Astrocyte (in vitro differentiated cells and primary cell): Measurements from ENCODE around the gene CPM.

Source experiments
- CTCF ChIP-seq: IDR thresholded peaks from 2 replicates; pipeline ENCODE4 v1.5.1; 2011; ENCODE audit warnings: low read depth, mild to moderate bottlenecking, inconsistent platforms, low read length, moderate library complexity; ENCODE audit not compliant: insufficient read depth
- EZH2 ChIP-seq: IDR thresholded peaks from 2 replicates; pipeline ENCODE4 v1.6.1; 2012; ENCODE audit warnings: mild to moderate bottlenecking, low read length, inconsistent platforms; ENCODE audit not compliant: insufficient read depth

DNA sequence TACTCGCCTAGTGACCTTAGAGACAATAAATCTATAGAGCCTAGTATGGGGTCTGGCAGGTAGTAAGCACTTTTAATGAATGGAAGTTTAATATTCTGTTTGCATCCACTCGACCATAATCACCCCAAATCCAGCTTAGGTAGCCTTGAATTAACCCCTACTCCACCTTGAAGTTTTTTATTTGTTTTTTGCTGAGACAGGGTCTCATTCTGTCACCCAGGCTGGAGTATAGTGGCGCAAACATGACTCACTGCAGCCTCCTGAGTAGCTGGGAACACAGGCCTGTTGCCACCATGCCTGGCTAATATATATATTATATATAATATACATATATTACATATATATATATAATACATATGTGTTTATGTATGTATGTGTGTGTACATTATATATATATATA is 86.2 kb downstream of the CPM start:
- no peak for TF ChIP-seq CTCF
- TF ChIP-seq EZH2 = no peak
